Measurements from ENCODE around the gene MATN3.

- TF ChIP-seq CTCF (conservative IDR thresholded peaks at IDR 0.05; ENCODE audit: low read length) (no peak), EZH2phosphoT487 (IDR thresholded peaks at IDR 0.05; ENCODE audit: borderline replicate concordance, low read depth, low read length) (no peak)
Measured at GRCh38 chr2:19989342-19989666, 23.2 kb downstream of the MATN3 start.
